ENCODE results near the gene TIMM13. TPM values are rescaled to one million over a fixed set of nuclear protein-coding genes. Genes with fewer than 3 reads are reported as not detected.
"Not testable (repeated sequence)": the region's sequence is repeated elsewhere in the genome, so short reads cannot be mapped to it uniquely, and the experiment has no call there.

Gene TIMM13
- total and polyA plus RNA-seq, 3 experiments from 2014 or later, result 71.0 to 169 (median 154) TPM

DNA sequence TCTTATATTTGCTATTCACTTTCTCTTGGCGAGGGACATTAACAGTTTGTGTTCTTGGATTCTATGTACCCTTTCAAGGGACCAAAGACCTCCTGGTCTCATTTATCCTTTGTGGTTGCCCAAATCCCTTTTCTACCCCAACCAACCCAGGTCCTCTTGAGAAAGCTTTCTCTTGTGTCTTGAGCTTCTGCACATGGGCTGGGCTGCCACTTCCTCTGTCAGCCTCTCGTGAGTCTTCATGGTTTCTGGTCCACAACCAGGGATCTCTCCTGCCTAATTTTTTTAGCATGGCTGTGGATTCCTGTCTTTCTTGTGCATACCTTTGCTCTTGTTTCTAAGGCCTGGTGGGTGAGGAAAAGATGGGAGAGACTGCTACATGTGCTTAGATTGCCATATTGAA is 14.9 kb downstream of the TIMM13 start:
- peaks cover 0 to 2% (median 0%) of the 10 kb centered on the region in 5 donors for H3K9me3 Mint-ChIP-seq
- H3K9me3 ChIP-seq (ENCODE audit: low read length), result no peaks in the 10 kb centered on the region

DNA sequence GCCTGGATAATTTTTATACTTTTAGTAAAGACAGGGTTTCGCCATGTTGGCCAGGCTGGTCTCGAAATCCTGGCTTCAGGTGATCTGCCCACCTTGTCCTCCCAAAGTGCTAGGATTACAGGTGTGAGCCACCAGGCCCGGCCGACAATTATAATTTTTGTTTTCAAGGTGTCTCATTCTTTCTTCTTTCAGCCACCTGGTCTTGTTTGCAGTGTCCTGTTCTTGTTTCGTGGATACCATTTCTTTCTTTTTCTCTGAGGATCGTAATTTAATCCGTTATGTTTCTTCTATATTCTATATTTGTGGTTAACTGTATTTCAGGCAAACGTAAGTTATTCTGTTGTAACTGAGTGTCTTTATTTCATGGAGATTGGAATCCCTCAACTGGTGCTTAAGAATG is 15.7 kb downstream of the TIMM13 start:
- Histone ChIP-seq H3K4me1 (ENCODE audit: insufficient read depth, low read length) (no peaks in the 10 kb centered on the region), H3K27ac (ENCODE audit: low read depth, low read length) (no peak overlapping the region), H3K36me3 (ENCODE audit: insufficient read depth, low read length) (no peaks in the 10 kb centered on the region), H3K4me3 (ENCODE audit: low read length) (no peak overlapping the region), H3K27me3 (ENCODE audit: insufficient read depth, low read length, poor library complexity, severe bottlenecking) (no peaks in the 10 kb centered on the region), H3K9me3 (ENCODE audit: low read length) (no peaks in the 10 kb centered on the region)
- DNase-seq, result no peak
- peaks cover 0 to 2% (median 0%) of the 10 kb centered on the region in 5 donors for H3K9me3 Mint-ChIP-seq
- H3K4me3 Mint-ChIP-seq, result no peak overlapping the region
- peak overlapping the region in 1 of 8 donors; percentile 46 for H3K27ac Mint-ChIP-seq
- no peaks in the 10 kb centered on the region for H3K36me3 Mint-ChIP-seq
- ChIA-PET POLR2A (no interaction called here), CTCF (no interaction called here)
- H3K27me3 Mint-ChIP-seq, result peaks cover 5 to 19% of the 10 kb centered on the region in 2 donors
- no peaks in the 10 kb centered on the region for H3K4me1 Mint-ChIP-seq

More for the DNA sequence above, 14.9 kb downstream of the TIMM13 start:
- ChIA-PET POLR2A (interaction anchor here (0.6 kb wide), 1 partner anchor 28 kb away, joined by 4 read pairs; no protein-coding TSS in a partner anchor), CTCF (no interaction called here)
- Histone ChIP-seq H3K27me3 (ENCODE audit: insufficient read depth, low read length, poor library complexity, severe bottlenecking) (no peaks in the 10 kb centered on the region), H3K36me3 (ENCODE audit: insufficient read depth, low read length) (no peaks in the 10 kb centered on the region), H3K27ac (ENCODE audit: low read depth, low read length) (no peak overlapping the region), H3K4me1 (ENCODE audit: insufficient read depth, low read length) (no peaks in the 10 kb centered on the region), H3K4me3 (ENCODE audit: low read length) (no peak overlapping the region)
- H3K36me3 Mint-ChIP-seq, result no peaks in the 10 kb centered on the region
- H3K27ac Mint-ChIP-seq, result no peak overlapping the region
- peaks cover 5 to 19% of the 10 kb centered on the region in 2 donors for H3K27me3 Mint-ChIP-seq
- no peak for DNase-seq
- no peak overlapping the region for H3K4me3 Mint-ChIP-seq
- no peaks in the 10 kb centered on the region for H3K4me1 Mint-ChIP-seq

- Histone ChIP-seq H3K4me1 (ENCODE audit: insufficient read depth, low read length) (no peaks in the 10 kb centered on the region), H3K9me3 (ENCODE audit: low read length) (no peaks in the 10 kb centered on the region), H3K27me3 (ENCODE audit: insufficient read depth, low read length, poor library complexity, severe bottlenecking) (no peaks in the 10 kb centered on the region), H3K4me3 (ENCODE audit: low read length) (no peak overlapping the region), H3K36me3 (ENCODE audit: insufficient read depth, low read length) (no peaks in the 10 kb centered on the region), H3K27ac (ENCODE audit: low read depth, low read length) (no peak overlapping the region)
- H3K4me1 Mint-ChIP-seq, result no peaks in the 10 kb centered on the region
- DNase-seq, result no peak
- peaks cover 5 to 19% of the 10 kb centered on the region in 2 donors for H3K27me3 Mint-ChIP-seq
- H3K27ac Mint-ChIP-seq, result no peak overlapping the region
- H3K36me3 Mint-ChIP-seq, result no peaks in the 10 kb centered on the region
- H3K9me3 Mint-ChIP-seq, result peaks cover 0 to 2% (median 0%) of the 10 kb centered on the region in 5 donors
- POLR2A ChIA-PET, result no interaction called here
- no peak overlapping the region for H3K4me3 Mint-ChIP-seq
- CTCF ChIA-PET, result interaction anchor here (1.0 to 1.3 kb wide), 2 partner anchors 135 to 136 kb away, joined by 3 read pairs; no protein-coding TSS in a partner anchor
These were observed 17.4 kb downstream of the TIMM13 start for GRCh38 chr19:2410023-2410422.

- peaks cover 5 to 19% of the 10 kb centered on the region in 2 donors for H3K27me3 Mint-ChIP-seq
- CTCF ChIA-PET, result interaction anchor here (1.0 to 1.3 kb wide), 2 partner anchors 134 to 135 kb away, joined by 3 read pairs; no protein-coding TSS in a partner anchor
- no peak overlapping the region for H3K27ac Mint-ChIP-seq
- no peak overlapping the region for H3K4me3 ChIP-seq (ENCODE audit: low read length)
- POLR2A ChIA-PET, result no interaction called here
- no peaks in the 10 kb centered on the region for H3K4me1 ChIP-seq (ENCODE audit: insufficient read depth, low read length)
- H3K36me3 Mint-ChIP-seq, result no peaks in the 10 kb centered on the region
- H3K9me3 ChIP-seq (ENCODE audit: low read length), result no peaks in the 10 kb centered on the region
- DNase-seq, result no peak
- no peaks in the 10 kb centered on the region for H3K4me1 Mint-ChIP-seq
- no peak overlapping the region for H3K4me3 Mint-ChIP-seq
- no peaks in the 10 kb centered on the region for H3K36me3 ChIP-seq (ENCODE audit: insufficient read depth, low read length)
- no peak overlapping the region for H3K27ac ChIP-seq (ENCODE audit: low read depth, low read length)
- H3K27me3 ChIP-seq (ENCODE audit: insufficient read depth, low read length, poor library complexity, severe bottlenecking), result no peaks in the 10 kb centered on the region
- peaks cover 0 to 2% (median 0%) of the 10 kb centered on the region in 5 donors for H3K9me3 Mint-ChIP-seq
These were observed 18.0 kb downstream of the TIMM13 start for GRCh38 chr19:2409352-2409912.

GRCh38 chr19:2408247-2408646 is 19.1 kb downstream of the TIMM13 start:
- Histone ChIP-seq H3K9me3 (ENCODE audit: low read length) (no peaks in the 10 kb centered on the region), H3K27ac (ENCODE audit: low read depth, low read length) (no peak overlapping the region), H3K27me3 (ENCODE audit: insufficient read depth, low read length, poor library complexity, severe bottlenecking) (no peaks in the 10 kb centered on the region), H3K4me1 (ENCODE audit: insufficient read depth, low read length) (no peaks in the 10 kb centered on the region), H3K4me3 (ENCODE audit: low read length) (no peak overlapping the region), H3K36me3 (ENCODE audit: insufficient read depth, low read length) (no peaks in the 10 kb centered on the region)
- Mint-ChIP-seq H3K4me3 (no peak overlapping the region), H3K9me3 (peaks cover 0 to 2% (median 0%) of the 10 kb centered on the region in 5 donors), H3K36me3 (no peaks in the 10 kb centered on the region), H3K27ac (no peak overlapping the region), H3K27me3 (peaks cover 5 to 19% of the 10 kb centered on the region in 2 donors), H3K4me1 (no peaks in the 10 kb centered on the region)
- no peak for DNase-seq
- ChIA-PET CTCF (no interaction called here), POLR2A (no interaction called here)

DNA sequence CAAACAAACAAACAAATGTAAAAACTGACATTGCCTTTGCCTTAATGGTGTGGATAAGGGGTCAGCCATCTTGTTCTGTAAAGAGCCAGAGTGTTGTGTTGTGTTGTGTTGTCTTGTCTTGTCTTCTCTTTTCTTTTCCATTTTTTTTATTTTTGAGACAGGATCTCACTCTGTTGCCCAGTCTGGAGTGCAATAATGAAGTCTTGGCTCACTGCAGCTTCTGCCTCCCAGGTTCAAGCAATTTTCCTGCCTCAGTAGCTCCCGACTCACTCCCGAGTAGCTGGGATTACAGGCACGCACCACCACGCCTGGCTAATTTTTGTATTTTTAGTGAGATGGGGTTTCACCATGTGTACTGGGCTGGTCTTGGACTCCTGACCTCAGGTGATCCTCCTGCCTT is 27.8 kb downstream of the TIMM13 start:
- peaks cover 0 to 4% of the 10 kb centered on the region in 2 donors for H3K27me3 Mint-ChIP-seq
- H3K27ac Mint-ChIP-seq, result no peak overlapping the region
- Histone ChIP-seq H3K36me3 (ENCODE audit: insufficient read depth, low read length) (no peaks in the 10 kb centered on the region), H3K27me3 (ENCODE audit: insufficient read depth, low read length, poor library complexity, severe bottlenecking) (no peaks in the 10 kb centered on the region), H3K9me3 (ENCODE audit: low read length) (no peaks in the 10 kb centered on the region), H3K4me1 (ENCODE audit: insufficient read depth, low read length) (no peaks in the 10 kb centered on the region), H3K4me3 (ENCODE audit: low read length) (no peak overlapping the region), H3K27ac (ENCODE audit: low read depth, low read length) (no peak overlapping the region)
- no peak overlapping the region for H3K4me3 Mint-ChIP-seq
- CTCF ChIA-PET, result no interaction called here
- H3K4me1 Mint-ChIP-seq, result peaks cover 0 to 3% (median 0%) of the 10 kb centered on the region in 3 donors
- DNase-seq, result no peak
- H3K36me3 Mint-ChIP-seq, result no peaks in the 10 kb centered on the region
- POLR2A ChIA-PET, result no interaction called here
- no peaks in the 10 kb centered on the region for H3K9me3 Mint-ChIP-seq

- no peak overlapping the region for H3K4me3 ChIP-seq (ENCODE audit: low read length)
- no peaks in the 10 kb centered on the region for H3K27me3 ChIP-seq (ENCODE audit: insufficient read depth, low read length, poor library complexity, severe bottlenecking)
- no peaks in the 10 kb centered on the region for H3K36me3 Mint-ChIP-seq
- no peaks in the 10 kb centered on the region for H3K4me1 ChIP-seq (ENCODE audit: insufficient read depth, low read length)
- POLR2A ChIA-PET, result no interaction called here
- H3K4me3 Mint-ChIP-seq, result no peak overlapping the region
- no peaks in the 10 kb centered on the region for H3K36me3 ChIP-seq (ENCODE audit: insufficient read depth, low read length)
- no peaks in the 10 kb centered on the region for H3K9me3 ChIP-seq (ENCODE audit: low read length)
- H3K4me1 Mint-ChIP-seq, result peaks cover 0 to 8% (median 0%) of the 10 kb centered on the region in 3 donors
- H3K27me3 Mint-ChIP-seq, result peaks cover 0 to 6% of the 10 kb centered on the region in 2 donors
- DNase-seq, result no peak
- H3K9me3 Mint-ChIP-seq, result no peaks in the 10 kb centered on the region
- no peak overlapping the region for H3K27ac ChIP-seq (ENCODE audit: low read depth, low read length)
- CTCF ChIA-PET, result no interaction called here
- H3K27ac Mint-ChIP-seq, result no peak overlapping the region
These were observed 28.6 kb downstream of the TIMM13 start for GRCh38 chr19:2398735-2399305.

- H3K4me3 Mint-ChIP-seq; H3K27me3 ChIP-seq (ENCODE audit: insufficient read depth, low read length, poor library complexity, severe bottlenecking); H3K36me3 ChIP-seq (ENCODE audit: insufficient read depth, low read length); H3K4me3 ChIP-seq (ENCODE audit: low read length); H3K9me3 ChIP-seq (ENCODE audit: low read length); POLR2A ChIA-PET; DNase-seq; H3K9me3 Mint-ChIP-seq; H3K27ac ChIP-seq (ENCODE audit: low read depth, low read length); H3K36me3 Mint-ChIP-seq; CTCF ChIA-PET; H3K4me1 ChIP-seq (ENCODE audit: insufficient read depth, low read length); H3K27ac Mint-ChIP-seq; H3K27me3 Mint-ChIP-seq: not testable (repeated sequence)
- H3K4me1 Mint-ChIP-seq, result peaks cover 0 to 12% (median 1%) of the 10 kb centered on the region in 3 donors
These were observed 30.2 kb downstream of the TIMM13 start for GRCh38 chr19:2397173-2397572.
